Measurements from ENCODE around the gene DDT.

DNA sequence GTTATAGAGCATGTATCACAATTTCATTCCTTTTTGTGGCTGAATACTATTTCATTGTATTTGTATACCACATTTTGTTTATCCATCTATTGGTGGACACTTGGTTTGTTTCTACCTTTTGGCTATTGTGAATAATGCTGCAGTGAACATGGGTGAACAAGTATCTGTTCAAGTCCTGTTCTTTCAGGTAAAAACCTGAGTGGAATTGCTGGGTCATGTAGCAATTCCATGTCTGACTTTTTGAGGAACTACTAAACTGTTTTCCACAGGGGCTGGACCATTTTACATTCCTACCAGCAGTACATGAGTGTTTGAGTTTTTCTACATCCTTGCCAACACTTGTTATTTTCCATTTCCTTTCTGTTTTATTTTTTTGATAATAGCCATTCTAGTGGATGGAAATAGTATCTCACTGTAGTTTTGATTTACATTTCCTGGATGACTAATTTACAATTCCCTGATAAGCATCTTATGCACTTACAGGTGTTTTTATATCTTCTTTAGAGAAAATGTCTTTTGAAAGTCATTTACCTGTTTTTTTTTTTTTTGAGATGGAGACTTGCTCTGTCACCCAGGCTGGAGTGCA lies 49.1 kb upstream of the DDT start:
- TF ChIP-seq, protein P1, sequence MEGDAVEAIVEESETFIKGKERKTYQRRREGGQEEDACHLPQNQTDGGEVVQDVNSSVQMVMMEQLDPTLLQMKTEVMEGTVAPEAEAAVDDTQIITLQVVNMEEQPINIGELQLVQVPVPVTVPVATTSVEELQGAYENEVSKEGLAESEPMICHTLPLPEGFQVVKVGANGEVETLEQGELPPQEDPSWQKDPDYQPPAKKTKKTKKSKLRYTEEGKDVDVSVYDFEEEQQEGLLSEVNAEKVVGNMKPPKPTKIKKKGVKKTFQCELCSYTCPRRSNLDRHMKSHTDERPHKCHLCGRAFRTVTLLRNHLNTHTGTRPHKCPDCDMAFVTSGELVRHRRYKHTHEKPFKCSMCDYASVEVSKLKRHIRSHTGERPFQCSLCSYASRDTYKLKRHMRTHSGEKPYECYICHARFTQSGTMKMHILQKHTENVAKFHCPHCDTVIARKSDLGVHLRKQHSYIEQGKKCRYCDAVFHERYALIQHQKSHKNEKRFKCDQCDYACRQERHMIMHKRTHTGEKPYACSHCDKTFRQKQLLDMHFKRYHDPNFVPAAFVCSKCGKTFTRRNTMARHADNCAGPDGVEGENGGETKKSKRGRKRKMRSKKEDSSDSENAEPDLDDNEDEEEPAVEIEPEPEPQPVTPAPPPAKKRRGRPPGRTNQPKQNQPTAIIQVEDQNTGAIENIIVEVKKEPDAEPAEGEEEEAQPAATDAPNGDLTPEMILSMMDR (IDR thresholded peaks at IDR 0.05 in 8 of 11, conservative IDR thresholded peaks at IDR 0.05 in 3 of 11), result no peak
- no peak for TF ChIP-seq POLR2A (IDR thresholded peaks at IDR 0.05)
- TF ChIP-seq POLR2AphosphoS5 (IDR thresholded peaks at IDR 0.05), result no peak

Data from spleen (tissue), 7 donors.